PC-3 (cell line): ENCODE data around the gene ADCYAP1R1.

Experiments used
- EZH2 ChIP-seq: fragments of 300-600 bp; sonication (generic); IDR thresholded peaks from one replicate; pipeline ENCODE4 v1.6.1; 2017; ENCODE audit warnings: antibody characterized with exemption, mild to moderate bottlenecking, low read length; ENCODE audit not compliant: unreplicated experiment
- EZH2phosphoT487 ChIP-seq: fragments of 300-600 bp; sonication (generic); IDR thresholded peaks from 2 replicates; pipeline ENCODE4 v1.6.1; 2018; ENCODE audit warnings: mild to moderate bottlenecking, antibody characterized with exemption, low read length, borderline replicate concordance
- TF ChIP-seq, protein P1 (sequence below): fragments of 300-600 bp; sonication (generic); conservative IDR thresholded peaks from 2 replicates; pipeline ENCODE4 v1.5.1; 2017; ENCODE audit warnings: antibody characterized with exemption, low read depth, mild to moderate bottlenecking, low read length

DNA sequence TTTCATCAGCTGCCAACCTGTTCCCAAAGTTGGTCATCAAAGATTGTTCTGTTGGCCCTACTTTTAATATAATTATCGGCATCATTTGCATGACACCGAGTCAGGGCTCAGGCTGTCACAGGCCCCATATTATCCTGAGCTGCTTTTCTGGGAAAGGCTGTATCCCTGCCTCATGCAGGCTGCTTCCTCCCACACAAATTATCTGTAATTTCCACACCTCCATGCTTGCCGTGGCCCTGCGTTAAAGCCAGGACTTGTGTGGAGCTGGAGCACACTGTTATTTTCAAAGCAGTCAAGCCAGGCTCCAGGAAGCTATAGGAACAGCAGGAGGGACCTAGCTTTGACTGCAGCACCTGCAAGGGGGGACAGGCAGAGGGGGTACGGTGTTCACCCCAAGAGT, 5.4 kb upstream of the ADCYAP1R1 start:
- no peak for TF ChIP-seq EZH2phosphoT487
- TF ChIP-seq, protein P1, sequence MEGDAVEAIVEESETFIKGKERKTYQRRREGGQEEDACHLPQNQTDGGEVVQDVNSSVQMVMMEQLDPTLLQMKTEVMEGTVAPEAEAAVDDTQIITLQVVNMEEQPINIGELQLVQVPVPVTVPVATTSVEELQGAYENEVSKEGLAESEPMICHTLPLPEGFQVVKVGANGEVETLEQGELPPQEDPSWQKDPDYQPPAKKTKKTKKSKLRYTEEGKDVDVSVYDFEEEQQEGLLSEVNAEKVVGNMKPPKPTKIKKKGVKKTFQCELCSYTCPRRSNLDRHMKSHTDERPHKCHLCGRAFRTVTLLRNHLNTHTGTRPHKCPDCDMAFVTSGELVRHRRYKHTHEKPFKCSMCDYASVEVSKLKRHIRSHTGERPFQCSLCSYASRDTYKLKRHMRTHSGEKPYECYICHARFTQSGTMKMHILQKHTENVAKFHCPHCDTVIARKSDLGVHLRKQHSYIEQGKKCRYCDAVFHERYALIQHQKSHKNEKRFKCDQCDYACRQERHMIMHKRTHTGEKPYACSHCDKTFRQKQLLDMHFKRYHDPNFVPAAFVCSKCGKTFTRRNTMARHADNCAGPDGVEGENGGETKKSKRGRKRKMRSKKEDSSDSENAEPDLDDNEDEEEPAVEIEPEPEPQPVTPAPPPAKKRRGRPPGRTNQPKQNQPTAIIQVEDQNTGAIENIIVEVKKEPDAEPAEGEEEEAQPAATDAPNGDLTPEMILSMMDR, result no peak
- TF ChIP-seq EZH2, result no peak
